Ascending aorta (tissue), 2 donors: ENCODE measurements around the gene ADAMTS17. TPM values are rescaled to one million over a fixed set of nuclear protein-coding genes. Genes with fewer than 3 reads are reported as not detected.

Experiments used
- DNase-seq, 2 donors: peaks; one replicate each; pipeline ENCODE4 v3.0.0-alpha.2; 2019; ENCODE audit warnings: low spot score in 2 of 2
- H3K27ac ChIP-seq, 2 donors: fragments of 200-600 bp; sonication (generic); one replicate each; pipeline ENCODE4 v1.5.1; 2016 to 2017; ENCODE audit warnings: mild to moderate bottlenecking in 1 of 2
- H3K27me3 ChIP-seq: fragments of 200-600 bp; sonication (generic); one replicate; pipeline ENCODE4 v1.5.1; 2017
- H3K36me3 ChIP-seq, 2 donors: fragments of 200-600 bp; sonication (generic); one replicate each; pipeline ENCODE4 v1.5.1; 2016
- H3K4me1 ChIP-seq, 2 donors: fragments of 200-600 bp; sonication (generic); one replicate each; pipeline ENCODE4 v1.5.1; 2016 to 2017; ENCODE audit warnings: mild to moderate bottlenecking in 1 of 2
- H3K4me3 ChIP-seq, 2 donors: fragments of 200-600 bp; sonication (generic); one replicate each; pipeline ENCODE4 v1.5.1; 2016 to 2017; ENCODE audit warnings: mild to moderate bottlenecking in 1 of 2
- H3K9me3 ChIP-seq, 2 donors: fragments of 200-600 bp; sonication (generic); one replicate each; pipeline ENCODE4 v1.5.1; 2016
- CTCF ChIP-seq, 3 experiments: fragments of 200-600 bp in 2 of 3; fragments of 450-650 bp in 1 of 3; sonication (generic) in 2 of 3; IDR thresholded peaks; one replicate each; pipeline ENCODE4 v1.5.1; 2016 to 2019; ENCODE audit warnings: antibody characterized with exemption in 3 of 3, mild to moderate bottlenecking in 1 of 3, moderate library complexity in 1 of 3
- intact Hi-C: fragments of 100-400 bp; cut with DNase I; formaldehyde crosslinking; loops from one replicate; pipeline ENCODE4 v1.15.1; 2023
- total RNA-seq: library from RNA; depleted of rRNA; stranded (reverse); fragments of >200 nt; gene quantifications from one replicate; pipeline ENCODE4 v1.1.0, GENCODE V29; 2016

The ADAMTS17 gene
- total RNA-seq, 1 donor from 2014 or later, result 2.8 TPM

- H3K27ac ChIP-seq, result no peak overlapping the region
- intact Hi-C loops, result loop anchor here (1.0 to 10.0 kb wide), 2 partner anchors 14 to 165 kb away; no protein-coding TSS in a partner anchor
- TF ChIP-seq CTCF (IDR thresholded peaks at IDR 0.05), result no peak
Observed at GRCh38 chr15:99969261-99969920, 372.4 kb downstream of the ADAMTS17 start.

GRCh38 chr15:99967841-99968371, 373.9 kb downstream of the ADAMTS17 start:
- H3K36me3 ChIP-seq, result no peaks in the 10 kb centered on the region
- no peaks in the 10 kb centered on the region for H3K27me3 ChIP-seq
- H3K9me3 ChIP-seq, result no peaks in the 10 kb centered on the region
- H3K4me3 ChIP-seq, result no peak overlapping the region
- TF ChIP-seq CTCF (IDR thresholded peaks at IDR 0.05), result no peak
- H3K4me1 ChIP-seq, result no peaks in the 10 kb centered on the region
- H3K27ac ChIP-seq, result no peak overlapping the region
- intact Hi-C loops, result loop anchor here (10.0 kb wide), 1 partner anchor 167 kb away; no protein-coding TSS in a partner anchor
- DNase-seq, result no peak

More at GRCh38 chr15:99969261-99969920, 372.4 kb downstream of the ADAMTS17 start:
- Histone ChIP-seq H3K36me3 (no peaks in the 10 kb centered on the region), H3K4me3 (no peak overlapping the region), H3K9me3 (no peaks in the 10 kb centered on the region), H3K27me3 (no peaks in the 10 kb centered on the region), H3K4me1 (no peaks in the 10 kb centered on the region)
- no peak for DNase-seq

- no peaks in the 10 kb centered on the region for H3K27me3 ChIP-seq
- no peak overlapping the region for H3K4me3 ChIP-seq
- no peaks in the 10 kb centered on the region for H3K36me3 ChIP-seq
- TF ChIP-seq CTCF (IDR thresholded peaks at IDR 0.05), result no peak
- intact Hi-C loops, result loop anchor here (10.0 kb wide), 1 partner anchor 168 kb away; no protein-coding TSS in a partner anchor
- no peaks in the 10 kb centered on the region for H3K9me3 ChIP-seq
- no peak overlapping the region for H3K27ac ChIP-seq
- DNase-seq, result peak in 1 of 2 donors; percentile 11
- no peaks in the 10 kb centered on the region for H3K4me1 ChIP-seq
Observed at GRCh38 chr15:99966815-99967214, 375.0 kb downstream of the ADAMTS17 start.

GRCh38 chr15:99965376-99965775, 376.4 kb downstream of the ADAMTS17 start:
- H3K27ac ChIP-seq, result no peak overlapping the region
- no peaks in the 10 kb centered on the region for H3K36me3 ChIP-seq
- no peaks in the 10 kb centered on the region for H3K4me1 ChIP-seq
- peak in 1 of 2 donors; percentile 25 for DNase-seq
- H3K27me3 ChIP-seq, result no peaks in the 10 kb centered on the region
- intact Hi-C loops, result loop anchor here (10.0 kb wide), 1 partner anchor 169 kb away; no protein-coding TSS in a partner anchor
- no peak for TF ChIP-seq CTCF (IDR thresholded peaks at IDR 0.05)
- no peaks in the 10 kb centered on the region for H3K9me3 ChIP-seq
- H3K4me3 ChIP-seq, result no peak overlapping the region

GRCh38 chr15:99963976-99964375, 377.8 kb downstream of the ADAMTS17 start:
- H3K27ac ChIP-seq, result no peak overlapping the region
- peak in 1 of 2 donors; percentile 21 for DNase-seq
- intact Hi-C loops, result loop anchor here (10.0 kb wide), 1 partner anchor 171 kb away; no protein-coding TSS in a partner anchor
- H3K36me3 ChIP-seq, result no peaks in the 10 kb centered on the region
- H3K4me3 ChIP-seq, result no peak overlapping the region
- no peaks in the 10 kb centered on the region for H3K9me3 ChIP-seq
- H3K27me3 ChIP-seq, result no peaks in the 10 kb centered on the region
- H3K4me1 ChIP-seq, result no peaks in the 10 kb centered on the region
- TF ChIP-seq CTCF (IDR thresholded peaks at IDR 0.05), result no peak
